Dendritic cell treated with granulocyte-macrophage colony-stimulating factor and Interleukin-4, amounts not matched to agents 40 ng/mL and 50 ng/mL, for 4 days (primary cell): Measurements from ENCODE around the gene BTAF1.
"Not testable (repeated sequence)": the region's sequence is repeated elsewhere in the genome, so short reads cannot be mapped to it uniquely, and the experiment has no call there.

ENCODE experiments used
- H3K27ac Mint-ChIP-seq: one replicate; pipeline ENCODE4 v1.8.0; 2022; ENCODE audit warnings: mild to moderate bottlenecking, mixed read lengths
- H3K27me3 Mint-ChIP-seq: one replicate; pipeline ENCODE4 v1.8.0; 2022; ENCODE audit warnings: mild to moderate bottlenecking, mixed read lengths
- H3K36me3 Mint-ChIP-seq: one replicate; pipeline ENCODE4 v1.8.0; 2022; ENCODE audit warnings: low read depth, mixed read lengths
- H3K4me1 Mint-ChIP-seq: one replicate; pipeline ENCODE4 v1.8.0; 2022; ENCODE audit warnings: low read depth, mixed read lengths
- H3K4me3 Mint-ChIP-seq: one replicate; pipeline ENCODE4 v1.8.0; 2022; ENCODE audit warnings: mild to moderate bottlenecking, moderate library complexity, mixed read lengths
- H3K9me3 Mint-ChIP-seq: one replicate; pipeline ENCODE4 v1.8.0; 2022; ENCODE audit warnings: mixed read lengths
- intact Hi-C: fragments of 100-400 bp; cut with micrococcal nuclease; formaldehyde crosslinking; loops from one replicate; pipeline ENCODE4 v1.15.0; 2022

The BTAF1 gene

DNA sequence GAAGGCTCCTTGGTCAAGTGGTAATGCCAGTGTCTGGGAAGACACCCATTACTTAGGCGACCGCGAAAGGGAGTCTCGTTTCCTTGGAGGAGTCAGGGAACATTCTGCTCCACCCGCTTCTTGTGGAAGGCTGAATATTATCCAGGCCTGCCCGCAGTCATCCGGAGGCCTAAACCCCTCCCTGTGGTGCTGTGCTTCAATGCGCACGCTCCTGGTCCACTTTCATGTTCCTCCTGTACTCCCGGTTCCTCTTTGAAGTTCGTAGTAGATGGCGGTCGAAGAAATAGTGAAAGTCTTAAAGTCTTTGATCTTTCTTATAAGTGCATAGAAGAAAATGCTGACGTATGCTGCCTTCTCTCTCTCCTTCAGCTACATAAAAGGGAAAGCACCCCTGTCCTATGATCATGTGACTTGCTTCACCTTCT, 29.3 kb upstream of the BTAF1 start:
- H3K4me1 Mint-ChIP-seq, intact Hi-C loops: not testable (repeated sequence)

DNA sequence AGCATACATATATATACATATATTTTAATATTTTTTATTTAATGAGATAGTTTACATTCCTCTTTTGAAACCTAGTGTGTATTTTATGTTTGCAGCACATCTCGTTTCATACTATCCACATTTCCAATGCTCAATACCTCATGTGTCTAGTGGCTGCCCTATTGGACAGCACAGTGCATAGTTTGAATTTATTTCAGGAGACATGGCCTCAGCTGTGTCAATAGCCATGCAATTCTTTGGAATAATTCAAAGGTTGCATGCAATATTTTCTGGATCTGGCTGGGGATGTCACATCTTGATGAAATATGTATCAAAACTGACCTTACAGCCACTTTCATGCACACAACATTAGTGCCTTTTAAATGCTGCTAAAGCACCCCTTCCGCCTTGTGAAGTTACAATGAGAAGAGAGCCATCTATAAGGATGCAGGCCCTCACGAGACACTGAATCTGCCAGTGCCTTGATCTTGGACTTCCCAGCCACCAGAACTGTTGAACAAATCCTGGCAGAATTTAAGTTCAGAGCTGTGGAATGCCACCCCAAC, 27.3 kb upstream of the BTAF1 start:
- Mint-ChIP-seq H3K27me3 (no peaks in the 10 kb centered on the region), H3K4me1 (peaks cover 12% of the 10 kb centered on the region), H3K4me3 (no peak overlapping the region)

More for the DNA sequence above, 29.3 kb upstream of the BTAF1 start:
- not testable (repeated sequence) for H3K4me3 Mint-ChIP-seq, H3K27ac Mint-ChIP-seq, H3K36me3 Mint-ChIP-seq, H3K27me3 Mint-ChIP-seq, H3K9me3 Mint-ChIP-seq

DNA sequence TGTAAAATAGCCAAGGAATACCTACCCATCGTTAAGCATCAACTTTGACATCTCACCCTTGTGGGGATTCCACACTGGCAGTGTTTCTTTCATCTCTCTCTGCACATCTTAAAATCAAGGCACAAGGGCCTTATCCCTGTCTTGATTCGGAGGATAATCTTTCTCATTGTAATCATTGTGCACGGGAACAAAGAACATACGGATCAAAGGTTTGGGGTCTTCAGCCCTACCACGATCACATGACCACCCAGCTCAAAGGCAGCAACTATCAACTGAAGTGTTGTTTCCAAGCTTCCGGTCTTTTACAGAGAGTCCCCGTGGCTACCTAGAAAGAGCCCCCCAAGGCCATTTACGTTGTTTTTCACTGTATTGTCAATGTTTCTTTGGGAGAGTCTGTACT, 26.1 kb upstream of the BTAF1 start:
- H3K9me3 Mint-ChIP-seq, result peaks cover 8% of the 10 kb centered on the region
- intact Hi-C loops, result no loop called here
- H3K36me3 Mint-ChIP-seq, result no peaks in the 10 kb centered on the region
- H3K27me3 Mint-ChIP-seq, result no peaks in the 10 kb centered on the region
- H3K4me3 Mint-ChIP-seq, result no peak overlapping the region
- no peak overlapping the region for H3K27ac Mint-ChIP-seq
- peaks cover 24% of the 10 kb centered on the region for H3K4me1 Mint-ChIP-seq

More for the DNA sequence above, 27.3 kb upstream of the BTAF1 start:
- no peak overlapping the region for H3K27ac Mint-ChIP-seq
- H3K9me3 Mint-ChIP-seq, result peaks cover 8% of the 10 kb centered on the region
- intact Hi-C loops, result no loop called here
- H3K36me3 Mint-ChIP-seq, result no peaks in the 10 kb centered on the region

DNA sequence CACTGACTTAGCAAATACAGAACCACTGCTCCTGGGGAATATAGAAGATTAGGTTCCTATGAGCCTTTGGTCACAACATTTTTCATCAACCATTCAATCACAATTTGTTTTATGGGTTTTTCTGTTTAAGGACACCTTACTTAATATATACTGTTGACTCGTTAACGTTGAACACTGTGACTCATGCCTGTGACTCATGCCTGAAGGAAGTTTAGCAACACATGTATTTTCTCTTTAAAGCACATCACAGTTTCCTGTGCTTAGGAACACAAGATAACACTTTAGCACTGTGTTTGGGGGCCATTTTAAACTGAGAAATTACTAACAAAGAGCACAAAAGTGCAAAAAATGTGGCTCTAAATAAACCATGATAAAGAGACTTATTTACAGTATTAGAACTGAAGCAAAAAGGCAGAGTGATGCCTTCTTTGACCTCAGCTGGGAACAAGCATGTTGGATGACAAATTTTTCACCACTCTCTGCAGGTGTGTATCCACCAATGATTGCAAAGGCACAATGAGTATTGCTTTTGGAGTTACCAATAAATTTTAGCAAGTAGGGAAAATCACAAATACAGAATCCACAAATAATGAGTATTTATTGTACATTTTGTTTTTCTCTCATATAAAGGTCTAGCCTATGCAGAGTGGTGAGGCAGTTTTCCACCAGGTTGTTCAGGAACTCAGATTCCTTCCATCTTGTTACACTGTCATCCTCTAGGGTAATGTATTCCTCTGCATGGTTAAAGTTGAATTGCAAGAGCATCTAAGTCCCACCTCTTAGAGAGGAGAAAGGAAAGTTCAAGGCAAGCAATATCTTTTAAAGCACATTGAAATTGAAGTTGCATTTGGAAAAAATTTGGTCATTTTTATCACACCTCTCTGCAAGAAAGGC, 21.5 kb upstream of the BTAF1 start:
- peaks cover 20% of the 10 kb centered on the region for H3K4me1 Mint-ChIP-seq
- intact Hi-C loops, result loop anchor here (10.0 kb wide), 1 partner anchor 267 kb away; the partner anchor contains the start of gene PPP1R3C
- no peaks in the 10 kb centered on the region for H3K36me3 Mint-ChIP-seq
- H3K27me3 Mint-ChIP-seq, result no peaks in the 10 kb centered on the region
- no peaks in the 10 kb centered on the region for H3K9me3 Mint-ChIP-seq
- H3K4me3 Mint-ChIP-seq, result no peak overlapping the region
- H3K27ac Mint-ChIP-seq, result peak overlapping the region; percentile 4

DNA sequence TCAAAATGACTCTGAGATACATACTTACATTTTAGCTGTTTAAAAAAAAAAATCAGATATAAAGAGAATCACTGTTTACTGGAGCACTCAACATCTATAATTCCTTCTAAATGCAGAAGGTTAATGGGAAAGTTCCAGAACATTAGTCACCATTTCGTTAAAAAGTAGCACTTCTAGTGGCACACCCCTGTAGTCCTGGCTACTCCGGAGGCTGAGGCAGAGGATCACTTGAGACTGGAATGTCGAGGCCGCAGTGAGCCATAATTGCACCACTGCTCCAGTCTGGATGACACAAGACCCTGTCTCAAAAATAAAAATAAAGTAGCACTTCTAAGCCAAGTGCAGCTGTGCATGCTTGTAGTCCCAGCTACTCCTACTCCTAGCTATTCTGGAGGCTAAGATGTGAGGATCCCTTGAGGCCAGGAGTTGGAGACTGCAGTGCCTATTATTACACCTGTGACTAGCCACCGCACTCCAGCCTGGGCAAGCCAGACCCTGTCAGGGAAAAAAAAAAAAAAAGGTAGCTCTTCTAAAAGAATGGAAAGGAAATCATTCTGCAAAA, 16.5 kb upstream of the BTAF1 start:
- peaks cover 25% of the 10 kb centered on the region for H3K4me1 Mint-ChIP-seq
- H3K36me3 Mint-ChIP-seq, result no peaks in the 10 kb centered on the region
- intact Hi-C loops, result loop anchor here (5.0 to 10.0 kb wide), 2 partner anchors 110 to 272 kb away; partner anchors contain the start of genes PPP1R3C and TNKS2
- peaks cover 2% of the 10 kb centered on the region for H3K27me3 Mint-ChIP-seq
- H3K27ac Mint-ChIP-seq, result no peak overlapping the region
- H3K9me3 Mint-ChIP-seq, result no peaks in the 10 kb centered on the region
- H3K4me3 Mint-ChIP-seq, result no peak overlapping the region

DNA sequence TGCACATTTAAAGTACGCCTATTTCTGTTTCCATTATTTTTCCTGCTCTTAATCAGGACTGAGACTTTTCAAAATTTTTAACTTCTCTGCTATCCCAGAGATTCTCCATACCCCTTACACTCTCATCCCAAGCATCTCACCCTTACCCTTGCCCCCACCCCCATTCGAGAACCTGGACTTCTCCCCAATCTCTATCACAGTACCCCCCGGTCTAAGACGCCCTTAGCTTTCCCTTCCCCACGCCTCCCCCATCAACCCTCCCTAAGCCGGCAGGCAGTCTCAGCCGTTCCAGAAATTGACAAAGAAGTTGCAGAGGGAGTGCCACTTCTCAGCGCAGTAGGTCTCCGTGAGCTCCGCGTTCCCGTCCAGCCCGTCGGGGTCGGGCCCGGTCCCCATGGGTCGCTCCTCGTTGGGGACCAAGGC, 15.6 kb upstream of the BTAF1 start:
- Mint-ChIP-seq H3K27ac (peak overlapping the region; percentile 51), H3K4me3 (peak overlapping the region; percentile 83), H3K27me3 (peaks cover 2% of the 10 kb centered on the region), H3K4me1 (peaks cover 18% of the 10 kb centered on the region), H3K9me3 (no peaks in the 10 kb centered on the region), H3K36me3 (no peaks in the 10 kb centered on the region)
- intact Hi-C loops, result loop anchor here (5.0 to 10.0 kb wide), 2 partner anchors 111 to 273 kb away; partner anchors contain the start of genes PPP1R3C and TNKS2

DNA sequence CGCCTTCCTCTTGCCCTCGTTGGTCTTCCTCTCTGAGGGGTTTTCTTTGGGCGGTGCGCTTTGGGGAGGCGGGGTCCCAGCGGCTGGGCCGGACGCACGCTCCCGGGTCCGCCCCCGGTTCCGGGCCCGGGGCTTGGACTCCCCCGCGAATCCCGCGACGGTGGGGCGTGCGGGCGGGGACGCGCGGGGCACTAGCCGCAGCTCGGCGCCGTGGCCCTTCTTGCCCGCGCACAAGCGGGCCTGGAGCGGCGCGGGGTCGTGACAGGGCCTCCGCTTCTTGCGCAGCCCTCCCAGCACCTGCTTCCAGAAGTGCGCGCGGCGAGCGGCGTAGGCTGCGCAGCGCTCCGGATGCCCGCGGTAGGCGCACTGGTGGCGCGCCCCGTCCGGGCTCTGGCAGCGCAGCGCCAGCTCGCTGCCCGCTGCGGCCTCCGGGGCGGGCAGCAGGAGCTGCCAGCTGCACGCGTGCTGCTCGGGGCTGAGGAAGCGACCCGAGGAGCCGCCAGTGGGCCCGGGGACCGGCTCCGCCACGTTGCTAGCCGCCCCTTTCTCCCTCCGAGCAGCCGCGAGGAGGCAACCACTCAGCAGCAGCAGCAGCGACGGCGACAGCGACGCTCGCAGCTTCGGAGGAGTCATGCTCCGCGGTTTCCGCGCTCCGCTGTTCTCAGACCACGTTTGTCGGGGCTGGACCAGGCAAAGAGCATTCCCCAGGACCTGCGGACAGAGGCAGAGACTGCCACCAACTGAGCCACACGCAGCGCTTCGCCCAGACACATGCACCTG, 15.0 kb upstream of the BTAF1 start:
- H3K4me3 Mint-ChIP-seq, result peak overlapping the region; percentile 83
- intact Hi-C loops, result loop anchor here (5.0 to 10.0 kb wide), 2 partner anchors 111 to 274 kb away; partner anchors contain the start of genes PPP1R3C and TNKS2
- peaks cover 2% of the 10 kb centered on the region for H3K27me3 Mint-ChIP-seq
- H3K9me3 Mint-ChIP-seq, result no peaks in the 10 kb centered on the region
- H3K4me1 Mint-ChIP-seq, result peaks cover 18% of the 10 kb centered on the region
- H3K36me3 Mint-ChIP-seq, result no peaks in the 10 kb centered on the region
- H3K27ac Mint-ChIP-seq, result peak overlapping the region; percentile 51

DNA sequence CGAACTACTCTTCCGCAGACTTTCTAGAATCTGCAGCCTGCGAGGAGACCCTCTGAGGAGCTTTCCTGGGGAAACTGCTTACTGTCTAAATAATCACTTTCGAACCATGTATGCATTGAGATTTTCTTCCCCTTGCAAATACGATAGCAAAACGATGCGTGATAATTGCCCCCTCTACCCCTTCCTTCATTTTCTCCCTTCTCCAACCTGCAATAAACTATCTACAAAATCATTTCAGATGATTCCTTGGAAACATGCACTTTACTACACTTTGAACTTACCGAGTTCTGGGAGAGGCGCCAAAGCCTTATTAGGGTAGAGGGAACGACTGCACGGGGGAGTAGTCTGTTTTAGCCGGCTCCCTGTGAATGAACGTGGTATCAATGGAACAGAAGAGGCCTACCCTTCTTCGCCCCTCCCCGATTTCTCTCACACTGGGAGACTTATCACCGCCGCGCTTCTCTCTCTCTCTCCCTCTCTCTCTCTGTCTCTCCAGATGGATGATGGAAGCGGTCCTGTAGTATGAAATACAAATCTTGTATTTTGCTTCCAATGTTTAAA, 14.4 kb upstream of the BTAF1 start, which contains the start of gene FGFBP3:
Gene FGFBP3 (minus strand): TSS at position 370 of the 561 bp plus-strand sequence. CDS start 517 bp downstream, outside the sequence.
- Mint-ChIP-seq H3K9me3 (no peaks in the 10 kb centered on the region), H3K36me3 (no peaks in the 10 kb centered on the region), H3K27me3 (peaks cover 2% of the 10 kb centered on the region), H3K27ac (peak within 1 kb of the TSS; percentile 51), H3K4me3 (peak within 1 kb of the TSS; percentile 83), H3K4me1 (peaks cover 18% of the 10 kb centered on the region)
- intact Hi-C loops, result loop anchor here (5.0 to 10.0 kb wide), 2 partner anchors 112 to 274 kb away; partner anchors contain the start of genes PPP1R3C and TNKS2

DNA sequence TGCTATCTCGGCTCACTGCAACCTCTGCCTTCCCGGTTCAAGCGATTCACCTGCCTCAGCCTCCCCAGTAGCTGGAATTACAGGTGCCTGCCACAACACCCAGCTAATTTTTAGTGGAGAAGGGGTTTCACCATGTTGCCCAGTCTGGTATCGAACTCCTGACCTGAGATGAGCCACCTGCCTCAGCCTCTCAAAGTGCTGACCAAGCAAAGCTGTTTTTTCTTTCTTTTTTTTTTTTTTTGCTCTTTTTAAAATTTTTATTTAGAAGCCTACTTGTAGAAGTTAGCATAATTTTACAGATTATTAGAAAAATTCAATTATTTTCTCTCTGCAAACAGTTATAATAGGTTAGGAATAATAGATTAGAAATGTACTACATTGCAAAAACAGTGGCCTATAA, 13.1 kb upstream of the BTAF1 start:
- Mint-ChIP-seq H3K4me1 (peaks cover 18% of the 10 kb centered on the region), H3K27ac (no peak overlapping the region), H3K9me3 (no peaks in the 10 kb centered on the region), H3K36me3 (no peaks in the 10 kb centered on the region), H3K27me3 (peaks cover 4% of the 10 kb centered on the region), H3K4me3 (no peak overlapping the region)
- intact Hi-C loops, result loop anchor here (5.0 to 10.0 kb wide), 3 partner anchors 53 to 418 kb away; no protein-coding TSS in a partner anchor

DNA sequence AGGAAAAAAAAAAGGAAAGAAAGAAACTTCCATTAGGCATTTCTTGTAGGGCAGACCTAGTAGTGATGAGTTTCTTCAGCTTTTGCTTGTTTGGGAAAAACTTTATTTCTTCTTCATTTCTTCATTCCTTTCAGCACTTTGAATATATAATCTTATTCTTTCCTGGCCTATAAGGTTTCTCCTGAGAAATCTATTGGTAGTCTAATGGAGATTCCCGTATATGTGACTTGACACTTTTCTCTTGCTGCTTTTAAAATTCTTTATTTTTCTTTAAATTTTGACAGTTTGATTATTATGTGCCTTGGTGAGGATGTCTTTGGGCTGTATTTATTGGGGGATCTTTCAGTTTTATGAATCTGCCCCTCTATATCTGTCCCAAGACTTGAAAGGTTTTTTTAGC, 3.9 kb upstream of the BTAF1 start:
- no peaks in the 10 kb centered on the region for H3K4me1 Mint-ChIP-seq
- peaks cover 9% of the 10 kb centered on the region for H3K36me3 Mint-ChIP-seq
- H3K9me3 Mint-ChIP-seq, result peaks cover 5% of the 10 kb centered on the region
- intact Hi-C loops, result loop anchor here (5.0 to 10.0 kb wide), 2 partner anchors 122 to 365 kb away; partner anchors contain the start of gene TNKS2
- peaks cover 19% of the 10 kb centered on the region for H3K27me3 Mint-ChIP-seq
- H3K4me3 Mint-ChIP-seq, result no peak overlapping the region
- H3K27ac Mint-ChIP-seq, result no peak overlapping the region

DNA sequence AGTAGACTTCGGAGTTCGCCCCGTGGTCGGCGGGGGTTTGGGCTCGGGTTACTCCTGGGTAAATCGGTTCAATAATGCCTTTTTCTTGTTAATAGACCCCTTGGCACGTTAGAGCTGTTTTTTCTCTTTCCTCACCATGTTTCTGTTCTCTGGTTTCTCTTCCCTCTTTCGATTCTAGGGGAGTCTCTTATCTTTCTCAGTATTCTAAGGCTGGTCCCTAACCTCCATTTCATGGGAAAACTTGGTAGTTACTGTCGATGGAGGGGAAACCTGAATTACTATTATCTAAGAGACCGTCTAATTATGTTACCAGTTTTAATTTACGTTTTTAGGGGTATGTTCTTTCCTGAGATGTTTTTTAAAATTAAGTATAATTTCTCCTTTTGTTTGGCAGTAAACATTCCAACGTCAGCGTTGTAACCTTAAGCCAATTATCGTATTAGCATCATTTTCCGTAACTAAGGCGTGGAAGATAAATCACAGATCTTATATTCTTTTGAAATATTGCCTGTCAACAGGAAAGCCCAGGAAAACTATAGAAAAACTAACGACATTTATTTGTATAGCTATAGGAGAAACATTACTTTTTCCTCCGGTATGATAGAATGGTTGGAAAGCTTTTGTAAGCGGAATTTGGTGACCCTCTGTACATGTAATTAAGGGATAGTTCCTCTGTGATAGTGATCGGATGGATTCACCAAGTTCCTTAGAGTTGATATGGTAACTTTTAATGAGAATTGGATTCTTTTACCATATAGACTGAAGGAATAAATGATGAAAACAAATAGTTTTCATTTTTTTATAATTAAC, 847 bp downstream of the BTAF1 start:
- intact Hi-C loops, result loop anchor here (5.0 kb wide), 1 partner anchor 127 kb away; the partner anchor contains the start of gene TNKS2
- Mint-ChIP-seq H3K4me1 (peaks cover 30% of the 10 kb centered on the region), H3K27me3 (no peaks in the 10 kb centered on the region), H3K27ac (peak overlapping the region; percentile 95), H3K4me3 (peak overlapping the region; percentile 90), H3K36me3 (peaks cover 30% of the 10 kb centered on the region), H3K9me3 (peaks cover 1% of the 10 kb centered on the region)

DNA sequence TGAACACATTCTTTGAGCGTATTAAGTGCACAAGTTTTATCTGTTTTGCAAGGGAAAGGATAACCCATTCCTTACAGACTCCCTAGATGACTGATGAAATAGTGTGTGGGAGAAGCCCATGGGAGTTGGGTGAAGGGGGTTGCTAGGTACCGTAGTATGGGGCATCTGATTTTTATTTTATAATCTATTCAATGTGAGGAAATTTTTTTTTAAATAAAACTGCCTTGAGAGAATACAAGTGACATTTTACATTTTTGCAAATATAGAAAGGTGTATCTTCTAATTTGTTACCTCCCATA, 1.4 kb downstream of the BTAF1 start:
- intact Hi-C loops, result no loop called here
- Mint-ChIP-seq H3K27me3 (no peaks in the 10 kb centered on the region), H3K4me1 (peaks cover 30% of the 10 kb centered on the region), H3K36me3 (peaks cover 30% of the 10 kb centered on the region), H3K27ac (no peak overlapping the region), H3K9me3 (no peaks in the 10 kb centered on the region), H3K4me3 (peak overlapping the region; percentile 90)
